WTC11 (cell line): ENCODE results near the gene ERVK3-1. TPM values are rescaled to one million over a fixed set of nuclear protein-coding genes. Genes with fewer than 3 reads are reported as not detected.
A peak's percentile ranks its signal among the peaks of the same experiment; 100 is the strongest.
"Not testable (repeated sequence)": the region's sequence is repeated elsewhere in the genome, so short reads cannot be mapped to it uniquely, and the experiment has no call there.

Experiments used
- ATAC-seq: fragments of 200-7000 bp; cut with Tn5 transposase; 2 replicates; pipeline ENCODE4 v1.10.0; 2021; ENCODE audit warnings: mild to moderate bottlenecking, moderate library complexity
- CTCF ChIA-PET: fragments of 300-600 bp; sonication (Branson Sonifier 250); formaldehyde crosslinking; loops from one replicate; lab custom pipeline; 2021; ENCODE audit warnings: antibody characterized with exemption; lab: Charles Lee
- POLR2A ChIA-PET: fragments of 350-600 bp; sonication (Branson Sonifier 250); formaldehyde crosslinking; loops from one replicate; lab custom pipeline; 2021; ENCODE audit warnings: antibody characterized with exemption; lab: Charles Lee
- DNase-seq: peaks from one replicate; pipeline ENCODE4 v3.0.0; 2021; ENCODE audit warnings: low spot score
- H3K27ac Mint-ChIP-seq: 2 replicates; pipeline ENCODE4 v1.8.0; 2021; ENCODE audit warnings: mixed read lengths
- H3K27me3 Mint-ChIP-seq: 2 replicates; pipeline ENCODE4 v1.8.0; 2021; ENCODE audit warnings: low read depth, mild to moderate bottlenecking, moderate library complexity, mixed read lengths
- H3K36me3 Mint-ChIP-seq: 2 replicates; pipeline ENCODE4 v1.8.0; 2021; ENCODE audit warnings: mixed read lengths
- H3K4me1 Mint-ChIP-seq: 2 replicates; pipeline ENCODE4 v1.8.0; 2022; ENCODE audit warnings: mixed read lengths
- H3K4me3 Mint-ChIP-seq: 2 replicates; pipeline ENCODE4 v1.8.0; 2021; ENCODE audit warnings: mild to moderate bottlenecking, moderate library complexity, mixed read lengths
- H3K9me3 Mint-ChIP-seq: 2 replicates; pipeline ENCODE4 v1.8.0; 2021; ENCODE audit warnings: mixed read lengths
- AR ChIP-seq: fragments of 250-450 bp; sonication (Bioruptor Pico); IDR thresholded peaks from 2 replicates; pipeline ENCODE4 v1.9.0; 2021; ENCODE audit warnings: mild to moderate bottlenecking
- CBFB ChIP-seq: sonication (generic); formaldehyde crosslinking; IDR thresholded peaks from 2 replicates; pipeline ENCODE4 v1.8.1; 2022; ENCODE audit warnings: mild to moderate bottlenecking, low read depth, missing genetic modification reagents
- CREB1 ChIP-seq: sonication (generic); formaldehyde crosslinking; IDR thresholded peaks from 2 replicates; pipeline ENCODE4 v1.8.0; 2023; ENCODE audit warnings: mild to moderate bottlenecking, missing genetic modification reagents
- CTCF ChIP-seq: fragments of 200-600 bp; IDR thresholded peaks from 2 replicates; pipeline ENCODE4 v1.8.0; 2022; ENCODE audit warnings: antibody characterized with exemption
- E2F5 ChIP-seq: sonication (generic); formaldehyde crosslinking; IDR thresholded peaks from 2 replicates; pipeline ENCODE4 v1.8.1; 2022; ENCODE audit warnings: mild to moderate bottlenecking, moderate library complexity, missing genetic modification reagents
- ESRRA ChIP-seq: sonication (generic); formaldehyde crosslinking; IDR thresholded peaks from 2 replicates; pipeline ENCODE4 v1.8.1; 2022; ENCODE audit warnings: mild to moderate bottlenecking, missing genetic modification reagents, borderline replicate concordance
- FOXK1 ChIP-seq: sonication (generic); formaldehyde crosslinking; IDR thresholded peaks from 2 replicates; pipeline ENCODE4 v1.8.0; 2022; ENCODE audit warnings: mild to moderate bottlenecking, moderate library complexity, missing genetic modification reagents
- IRF1 ChIP-seq: sonication (generic); formaldehyde crosslinking; IDR thresholded peaks from 2 replicates; pipeline ENCODE4 v1.8.0; 2023; ENCODE audit warnings: missing genetic modification reagents
- IRF2 ChIP-seq: sonication (generic); formaldehyde crosslinking; IDR thresholded peaks from 2 replicates; pipeline ENCODE4 v1.8.0; 2022; ENCODE audit warnings: low read depth, missing genetic modification reagents, borderline replicate concordance
- JAZF1 ChIP-seq: fragments of 250-450 bp; sonication (Bioruptor Pico); IDR thresholded peaks from 2 replicates; pipeline ENCODE4 v1.9.0; 2021; ENCODE audit warnings: moderate library complexity, mild to moderate bottlenecking, inconsistent platforms
- JUN ChIP-seq: sonication (generic); formaldehyde crosslinking; IDR thresholded peaks from 2 replicates; pipeline ENCODE4 v1.8.0; 2023; ENCODE audit warnings: mild to moderate bottlenecking, missing genetic modification reagents
- MYBL2 ChIP-seq: sonication (generic); formaldehyde crosslinking; IDR thresholded peaks from 2 replicates; pipeline ENCODE4 v1.8.1; 2023; ENCODE audit warnings: mild to moderate bottlenecking, moderate library complexity, missing genetic modification reagents
- NFATC4 ChIP-seq: fragments of 250-450 bp; sonication (Bioruptor Pico); IDR thresholded peaks from 2 replicates; pipeline ENCODE4 v1.9.0; 2021; ENCODE audit warnings: mild to moderate bottlenecking
- OVOL2 ChIP-seq: fragments of 250-450 bp; sonication (Bioruptor Pico); IDR thresholded peaks from 2 replicates; pipeline ENCODE4 v1.9.0; 2021; ENCODE audit warnings: mild to moderate bottlenecking, borderline replicate concordance
- SMAD3 ChIP-seq: sonication (generic); formaldehyde crosslinking; IDR thresholded peaks from 2 replicates; pipeline ENCODE4 v1.8.0; 2022; ENCODE audit warnings: missing genetic modification reagents, mild to moderate bottlenecking, borderline replicate concordance
- SMAD4 ChIP-seq: sonication (generic); formaldehyde crosslinking; IDR thresholded peaks from 2 replicates; pipeline ENCODE4 v1.8.0; 2022; ENCODE audit warnings: mild to moderate bottlenecking, missing genetic modification reagents
- SP1 ChIP-seq: sonication (generic); formaldehyde crosslinking; conservative IDR thresholded peaks from 2 replicates; pipeline ENCODE4 v1.8.1; 2022; ENCODE audit warnings: missing genetic modification reagents
- TCF7 ChIP-seq: sonication (generic); formaldehyde crosslinking; IDR thresholded peaks from 2 replicates; pipeline ENCODE4 v1.8.0; 2022; ENCODE audit warnings: mild to moderate bottlenecking, low read depth, missing genetic modification reagents, moderate library complexity
- TEAD4 ChIP-seq: sonication (generic); formaldehyde crosslinking; IDR thresholded peaks from 2 replicates; pipeline ENCODE4 v1.8.0; 2022; ENCODE audit warnings: mild to moderate bottlenecking, missing genetic modification reagents
- TP53 ChIP-seq: sonication (generic); formaldehyde crosslinking; IDR thresholded peaks from 2 replicates; pipeline ENCODE4 v1.8.1; 2023; ENCODE audit warnings: mild to moderate bottlenecking, missing genetic modification reagents
- ZBTB43 ChIP-seq: sonication (generic); formaldehyde crosslinking; IDR thresholded peaks from 2 replicates; pipeline ENCODE4 v1.8.1; 2023; ENCODE audit warnings: mild to moderate bottlenecking, missing genetic modification reagents
- ZMAT4 ChIP-seq: fragments of 250-450 bp; sonication (Bioruptor Pico); IDR thresholded peaks from 2 replicates; pipeline ENCODE4 v1.9.0; 2021; ENCODE audit warnings: mild to moderate bottlenecking
- ZNF396 ChIP-seq: fragments of 250-450 bp; sonication (Bioruptor Pico); IDR thresholded peaks from 2 replicates; pipeline ENCODE4 v1.8.0; 2021; ENCODE audit warnings: mild to moderate bottlenecking, moderate library complexity, borderline replicate concordance
- ZNF423 ChIP-seq: fragments of 250-450 bp; sonication (Bioruptor Pico); IDR thresholded peaks from 2 replicates; pipeline ENCODE4 v2.1.2; 2022; ENCODE audit warnings: mild to moderate bottlenecking, moderate library complexity
- ZNF671 ChIP-seq: fragments of 250-450 bp; sonication (Bioruptor Pico); IDR thresholded peaks from 2 replicates; pipeline ENCODE4 v1.8.0; 2021; ENCODE audit warnings: mild to moderate bottlenecking
- total RNA-seq: library from RNA; stranded (reverse); gene quantifications from 3 replicates; pipeline ENCODE4 v1.2.3, GENCODE V29; 2021

Gene ERVK3-1
- total RNA-seq, 1 experiment from 2014 or later: 26.0 TPM

GRCh38 chr19:58305065-58305931 is at the start of gene ERVK3-1 (continued):
- no peak for TF ChIP-seq IRF2
- TF ChIP-seq ZMAT4 (CRISPR knock-in tag): peak; percentile 68; the same call in 1 of the 2 replicates
- 0 out of 2 replicates have a peak, but pooled peaks have one; percentile 61 for TF ChIP-seq NFATC4 (CRISPR knock-in tag)
- peak; percentile 31; the same call in 1 of the 2 replicates for TF ChIP-seq MYBL2
- no peak for TF ChIP-seq CTCF
- TF ChIP-seq TCF7 (CRISPR knock-in tag): peak; percentile 76; the same call in 1 of the 2 replicates
- TF ChIP-seq IRF1: no peak
- TF ChIP-seq SP1 (CRISPR knock-in tag): peak; percentile 84
- TF ChIP-seq E2F5 (CRISPR knock-in tag): no peak
- no peak for TF ChIP-seq JAZF1 (CRISPR knock-in tag)
- no peak for TF ChIP-seq ZNF396
- TF ChIP-seq ZBTB43 (CRISPR knock-in tag): 0 out of 2 replicates have a peak, but pooled peaks have one; percentile 73
- no peak for TF ChIP-seq OVOL2 (CRISPR knock-in tag)

- CTCF ChIA-PET, H3K27ac Mint-ChIP-seq, DNase-seq, H3K4me3 Mint-ChIP-seq, ATAC-seq, POLR2A ChIA-PET: not testable (repeated sequence)
- H3K4me1 Mint-ChIP-seq: peaks cover 11% of the 10 kb centered on the region; the same call in 1 of the 2 replicates
- peaks cover 58% of the 10 kb centered on the region for H3K27me3 Mint-ChIP-seq
- peaks cover 100% of the 10 kb centered on the region for H3K36me3 Mint-ChIP-seq
- peaks cover 85% of the 10 kb centered on the region for H3K9me3 Mint-ChIP-seq
Observed at GRCh38 chr19:58258259-58258658, 46.9 kb upstream of the ERVK3-1 start.

- H3K4me1 Mint-ChIP-seq: no peaks in the 10 kb centered on the region; the same call in 1 of the 2 replicates
- no peak for DNase-seq
- H3K36me3 Mint-ChIP-seq: peaks cover 98% of the 10 kb centered on the region
- H3K4me3 Mint-ChIP-seq: no peak overlapping the region
- POLR2A ChIA-PET: interaction anchor here (1.6 kb wide), 1 partner anchor 78 kb away, joined by 4 read pairs; the partner anchor contains the start of gene ZNF274
- CTCF ChIA-PET: no interaction called here
- peaks cover 70% of the 10 kb centered on the region for H3K9me3 Mint-ChIP-seq
- H3K27me3 Mint-ChIP-seq: peaks cover 55% of the 10 kb centered on the region
- no peak overlapping the region for H3K27ac Mint-ChIP-seq
- ATAC-seq: no peak
- TF ChIP-seq SMAD4 (CRISPR knock-in tag) (no peak), ESRRA (CRISPR knock-in tag) (no peak), CREB1 (CRISPR knock-in tag) (no peak), FOXK1 (CRISPR knock-in tag) (no peak), AR (CRISPR knock-in tag) (no peak), TP53 (CRISPR knock-in tag) (no peak), ZNF671 (CRISPR knock-in tag) (no peak), CBFB (no peak), ZMAT4 (CRISPR knock-in tag) (no peak), ZNF423 (CRISPR knock-in tag) (no peak), SMAD3 (CRISPR knock-in tag) (no peak), TEAD4 (CRISPR knock-in tag) (no peak), JUN (CRISPR knock-in tag) (no peak)
Observed at GRCh38 chr19:58261600-58261967, 43.6 kb upstream of the ERVK3-1 start.
